ENCODE data around the gene POU3F2.

POU3F2 gene

DNA sequence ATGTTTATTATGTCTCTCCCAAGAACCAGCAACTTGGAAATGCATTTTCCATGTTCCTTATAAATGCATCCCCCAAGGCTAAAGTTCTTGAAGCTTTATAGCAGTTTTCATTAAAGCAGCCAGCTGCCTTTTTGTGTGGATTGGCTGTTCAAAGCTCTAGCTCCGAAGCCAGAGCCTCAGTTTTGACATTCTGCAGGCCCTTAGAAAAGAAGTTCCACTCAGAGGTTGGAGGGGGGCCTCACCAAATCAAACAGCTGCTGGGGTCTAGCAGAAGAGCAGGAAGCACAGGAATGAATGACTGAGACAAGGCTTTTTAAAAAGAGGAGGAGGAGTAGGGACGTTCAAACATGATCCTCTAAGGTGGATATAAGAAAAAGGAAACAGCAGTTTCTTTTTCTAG lies 4.2 kb upstream of the POU3F2 start:
- no peak for DNase-seq (ENCODE audit: low spot score)

DNA sequence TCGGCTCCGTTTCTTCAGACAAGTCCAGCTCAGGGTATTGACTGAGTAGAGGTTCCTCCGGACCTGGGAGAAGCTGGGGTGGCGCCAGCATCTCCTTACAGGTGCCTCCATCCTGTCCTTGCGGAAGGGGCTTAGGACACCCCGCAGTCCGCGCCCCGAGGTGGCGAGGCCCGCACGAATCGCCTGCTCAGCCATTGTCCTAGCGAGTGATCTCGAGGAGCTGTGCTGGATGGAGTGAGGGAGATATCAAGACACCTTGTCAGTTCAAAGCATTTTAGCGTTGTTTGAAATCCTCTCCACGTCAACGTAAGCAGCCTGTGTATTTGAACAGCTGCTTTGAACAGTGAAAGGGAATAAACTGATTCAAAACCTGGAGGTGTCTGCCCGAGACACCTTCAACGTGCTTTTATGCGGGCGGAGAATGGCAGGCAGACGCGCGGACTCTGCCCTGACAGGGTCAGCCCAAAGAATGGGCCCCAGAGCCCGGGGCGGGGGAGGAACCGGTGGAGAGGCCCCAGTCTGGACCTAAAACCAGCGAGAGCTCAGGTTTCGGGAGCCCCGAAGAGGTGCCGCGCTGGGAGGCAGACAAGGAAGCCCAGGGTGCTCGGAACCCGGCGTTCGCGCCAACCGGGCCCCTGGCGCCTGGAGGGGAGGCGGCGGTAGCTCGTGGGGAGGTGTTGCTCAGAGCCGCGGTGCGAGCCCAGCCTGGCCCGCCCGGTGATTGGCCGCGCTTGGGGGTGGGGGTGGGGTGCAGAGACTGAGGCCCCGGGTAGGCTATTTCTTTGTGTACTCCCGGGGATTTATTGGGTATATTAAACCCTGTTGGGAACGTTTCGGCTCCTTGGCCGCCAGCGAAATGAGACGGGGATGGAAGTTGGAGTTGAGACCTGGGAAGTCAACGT lies 3.1 kb upstream of the POU3F2 start:
- no peak for DNase-seq (ENCODE audit: low spot score)

DNA sequence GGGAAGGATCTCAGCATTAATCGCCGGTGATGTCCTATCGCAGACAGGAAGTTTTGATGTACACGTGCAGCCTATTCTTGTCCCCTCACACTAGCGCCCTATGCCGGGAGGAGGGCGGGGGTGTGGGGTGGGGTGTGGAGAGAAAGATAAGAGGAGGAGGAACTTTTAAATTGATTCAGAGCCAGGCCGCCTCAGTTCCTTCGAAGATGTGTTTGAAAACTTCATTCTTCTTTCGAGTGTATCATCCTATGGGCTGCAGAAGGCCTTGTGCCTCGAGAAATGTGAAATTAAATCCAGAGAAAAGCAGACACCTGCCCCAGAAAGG lies 2.5 kb upstream of the POU3F2 start:
- no peak for DNase-seq (ENCODE audit: low spot score)

DNA sequence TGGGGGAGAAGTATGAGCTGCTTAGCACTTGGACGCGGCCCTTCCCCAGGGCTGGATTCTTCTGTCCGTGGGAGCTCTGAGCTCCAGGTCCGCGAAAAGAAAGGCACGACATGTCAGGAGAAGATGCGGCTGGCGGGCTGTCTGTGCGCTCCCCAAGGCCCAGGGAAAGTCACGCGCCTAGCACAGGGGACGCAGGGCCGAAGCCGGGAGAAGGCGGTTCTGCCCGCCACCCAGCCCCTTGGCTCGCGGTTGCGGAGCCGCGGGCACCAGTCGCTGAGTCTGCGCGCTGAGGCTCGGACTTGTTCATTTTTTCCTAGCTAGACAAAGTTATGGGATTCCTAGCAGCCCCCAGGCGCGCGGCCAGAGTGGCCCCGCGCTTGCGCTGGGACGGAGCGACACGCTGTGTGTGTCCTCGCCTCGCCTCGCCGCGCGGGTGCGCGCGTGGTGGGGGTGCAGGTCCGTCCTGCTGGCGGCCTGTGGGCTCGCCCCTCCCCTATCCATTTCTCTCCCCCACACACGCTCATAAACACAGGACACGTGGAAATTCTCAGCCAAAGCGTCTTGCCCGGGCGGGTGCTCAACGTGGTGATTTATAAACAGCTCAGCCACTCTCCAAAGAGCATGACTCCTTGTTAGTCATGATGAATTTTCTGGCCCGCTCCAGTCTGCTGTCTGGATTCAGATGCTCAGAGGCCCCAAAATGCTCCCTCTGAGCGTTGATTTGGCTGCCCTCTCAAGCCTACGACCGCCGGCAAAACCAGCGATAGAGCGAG lies 1.9 kb upstream of the POU3F2 start:
- no peak for DNase-seq (ENCODE audit: low spot score)

DNA sequence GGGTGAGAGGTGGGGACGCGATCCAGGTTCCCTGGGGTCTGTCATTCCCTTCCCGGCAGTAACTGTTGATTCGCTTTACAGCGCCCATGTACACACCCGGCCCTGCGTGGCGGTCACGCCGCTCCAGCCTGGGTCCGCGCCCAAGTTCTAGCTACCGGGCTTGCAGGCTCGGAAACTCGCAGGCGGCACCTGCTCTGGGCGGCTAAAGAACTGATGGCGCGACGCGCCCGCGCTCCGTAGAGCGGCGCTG lies 1.4 kb upstream of the POU3F2 start:
- no peak for DNase-seq (ENCODE audit: low spot score)

DNA sequence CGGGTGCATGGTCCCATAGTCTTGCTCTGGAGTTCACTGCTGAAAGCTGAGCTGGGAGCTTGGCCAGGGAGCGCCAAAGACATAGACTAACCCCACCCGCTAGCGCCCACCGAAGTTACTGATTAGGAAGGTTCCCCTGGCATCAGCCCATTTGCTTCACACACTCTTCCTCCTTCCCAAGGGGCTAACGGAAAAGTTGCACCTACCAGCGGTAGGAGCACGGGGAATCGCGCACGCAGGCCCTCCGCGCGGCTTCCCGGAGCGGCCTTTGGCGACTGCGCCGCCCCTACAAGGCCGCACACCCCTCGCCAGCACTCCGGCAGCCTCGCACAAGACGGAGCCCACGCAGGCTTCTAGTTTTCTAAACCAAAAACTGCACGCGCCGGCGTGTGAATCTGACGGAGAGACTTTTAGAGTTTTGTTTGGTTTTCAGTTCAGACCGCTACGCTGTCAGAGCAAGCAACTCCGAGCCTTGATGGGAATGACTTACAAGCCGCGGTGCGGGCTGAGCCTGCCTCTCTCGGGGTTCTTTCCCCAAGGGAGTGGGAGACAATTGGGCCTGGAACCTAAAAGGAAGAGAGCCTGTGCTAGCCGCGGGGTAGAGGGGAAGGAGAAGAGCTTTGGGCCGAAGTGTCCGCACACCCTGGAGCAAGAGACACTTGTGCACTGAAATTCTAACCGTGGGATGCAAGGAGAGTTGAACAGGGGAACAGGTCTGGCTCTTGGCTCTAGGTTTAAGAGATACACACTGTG lies 891 bp upstream of the POU3F2 start:
- no peak for DNase-seq (ENCODE audit: low spot score)

DNA sequence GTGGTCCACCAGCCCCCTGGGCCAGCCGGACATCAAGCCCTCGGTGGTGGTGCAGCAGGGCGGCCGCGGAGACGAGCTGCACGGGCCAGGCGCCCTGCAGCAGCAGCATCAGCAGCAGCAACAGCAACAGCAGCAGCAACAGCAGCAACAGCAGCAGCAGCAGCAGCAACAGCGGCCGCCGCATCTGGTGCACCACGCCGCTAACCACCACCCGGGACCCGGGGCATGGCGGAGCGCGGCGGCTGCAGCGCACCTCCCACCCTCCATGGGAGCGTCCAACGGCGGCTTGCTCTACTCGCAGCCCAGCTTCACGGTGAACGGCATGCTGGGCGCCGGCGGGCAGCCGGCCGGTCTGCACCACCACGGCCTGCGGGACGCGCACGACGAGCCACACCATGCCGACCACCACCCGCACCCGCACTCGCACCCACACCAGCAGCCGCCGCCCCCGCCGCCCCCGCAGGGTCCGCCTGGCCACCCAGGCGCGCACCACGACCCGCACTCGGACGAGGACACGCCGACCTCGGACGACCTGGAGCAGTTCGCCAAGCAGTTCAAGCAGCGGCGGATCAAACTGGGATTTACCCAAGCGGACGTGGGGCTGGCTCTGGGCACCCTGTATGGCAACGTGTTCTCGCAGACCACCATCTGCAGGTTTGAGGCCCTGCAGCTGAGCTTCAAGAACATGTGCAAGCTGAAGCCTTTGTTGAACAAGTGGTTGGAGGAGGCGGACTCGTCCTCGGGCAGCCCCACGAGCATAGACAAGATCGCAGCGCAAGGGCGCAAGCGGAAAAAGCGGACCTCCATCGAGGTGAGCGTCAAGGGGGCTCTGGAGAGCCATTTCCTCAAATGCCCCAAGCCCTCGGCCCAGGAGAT lies 1.0 kb downstream of the POU3F2 start:
- no peak for DNase-seq (ENCODE audit: low spot score)

DNA sequence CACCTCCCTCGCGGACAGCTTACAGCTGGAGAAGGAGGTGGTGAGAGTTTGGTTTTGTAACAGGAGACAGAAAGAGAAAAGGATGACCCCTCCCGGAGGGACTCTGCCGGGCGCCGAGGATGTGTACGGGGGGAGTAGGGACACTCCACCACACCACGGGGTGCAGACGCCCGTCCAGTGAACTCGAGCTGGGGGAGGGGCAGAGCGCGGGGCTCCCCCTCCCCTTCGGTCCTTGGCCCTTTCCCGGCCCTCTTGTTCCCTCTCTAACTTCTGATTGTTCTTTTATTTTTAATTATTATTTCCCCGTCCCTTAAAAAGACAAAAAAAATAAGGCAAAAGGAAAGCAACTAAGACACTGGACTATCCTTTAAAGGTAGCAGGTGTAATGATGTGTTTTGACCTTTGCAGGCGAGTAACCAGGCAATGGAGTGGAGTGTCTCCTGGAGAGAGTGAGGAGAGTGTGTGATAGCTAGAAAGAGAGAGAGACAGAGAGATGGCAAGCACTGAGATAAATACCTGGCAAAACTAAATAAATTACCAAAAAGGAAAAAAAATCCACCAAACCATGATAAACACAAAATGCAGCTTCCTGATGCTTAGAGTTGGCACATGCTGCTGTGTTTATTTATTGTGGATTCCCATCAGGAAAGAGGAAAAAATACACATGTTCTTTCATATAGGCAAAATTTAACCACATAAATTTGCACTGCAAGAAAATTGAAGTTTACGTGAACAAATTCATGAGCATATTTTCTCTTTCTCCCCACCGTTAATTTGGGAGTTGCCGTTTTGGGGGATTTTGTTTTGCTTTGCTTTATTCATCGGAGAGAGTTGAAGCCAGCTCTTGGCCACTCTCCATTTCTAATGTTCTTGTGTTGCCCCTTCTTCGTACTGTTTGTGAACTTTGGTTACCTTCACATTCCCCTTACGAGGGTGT lies 1.9 kb downstream of the POU3F2 start:
- no peak for DNase-seq (ENCODE audit: low spot score)

DNA sequence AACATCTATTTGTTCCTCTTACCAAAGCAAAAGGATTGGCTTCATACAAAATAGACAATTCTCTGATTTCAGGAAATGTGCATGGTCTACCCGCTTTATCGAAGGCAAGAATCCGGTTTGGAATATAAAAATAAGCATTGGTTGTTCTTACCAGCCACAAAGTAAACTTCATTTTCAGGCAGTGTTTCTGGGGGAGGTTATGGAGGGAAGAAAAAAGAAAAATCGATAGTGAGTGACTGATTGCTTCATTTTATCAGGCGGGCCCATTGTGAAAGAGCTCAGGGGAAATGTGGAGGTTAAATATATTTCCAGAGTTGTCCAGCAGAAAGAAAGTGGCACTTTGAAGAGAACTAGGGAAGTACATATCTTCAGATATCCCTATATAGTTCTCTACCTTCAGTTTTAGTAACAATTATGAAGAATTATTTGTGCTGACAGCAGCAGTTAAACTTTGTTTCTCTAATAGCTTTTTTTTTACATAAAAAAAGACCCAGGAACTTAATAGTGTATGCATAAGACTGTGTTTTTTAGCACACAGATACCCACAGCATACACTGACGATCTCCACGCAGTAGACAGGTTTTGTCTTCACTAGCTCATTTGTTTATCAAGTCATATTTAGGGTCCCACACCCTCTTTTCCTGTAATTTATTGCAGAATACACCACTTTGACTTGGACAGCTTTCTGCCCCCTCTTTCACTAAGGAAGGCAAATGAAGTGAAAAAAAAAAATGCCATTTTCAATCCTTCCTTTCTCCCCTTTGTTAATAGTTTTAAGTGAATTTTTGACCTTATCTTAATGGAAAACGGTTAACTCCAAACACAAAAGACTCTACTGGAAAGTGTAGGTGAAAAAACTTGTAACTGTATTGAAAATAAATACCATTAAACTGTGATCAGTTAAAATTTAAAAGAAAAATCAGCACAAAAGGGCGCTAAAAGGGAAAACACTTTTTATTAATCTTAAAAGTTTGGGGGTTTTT lies 2.9 kb downstream of the POU3F2 start:
- no peak for DNase-seq (ENCODE audit: low spot score)

DNA sequence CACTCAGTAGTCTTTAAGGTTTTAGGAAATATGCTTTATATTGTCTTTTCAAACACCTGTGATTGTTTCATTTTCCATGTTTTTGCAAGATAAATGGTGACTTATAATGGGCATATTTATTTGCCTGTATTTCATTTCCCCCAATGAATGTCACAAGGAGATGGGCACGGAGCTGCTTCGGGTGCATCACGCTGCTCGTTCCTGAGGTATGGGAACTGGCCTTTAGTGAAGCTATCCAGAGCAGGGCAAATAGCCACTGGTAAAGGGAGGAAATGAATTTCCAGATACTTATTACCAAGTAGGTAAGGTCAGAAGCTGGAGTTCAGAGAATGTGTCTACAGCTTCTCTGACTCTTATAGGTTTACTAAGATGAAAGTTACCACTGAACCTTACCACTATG lies 3.7 kb downstream of the POU3F2 start:
- no peak for DNase-seq (ENCODE audit: low spot score)

DNA sequence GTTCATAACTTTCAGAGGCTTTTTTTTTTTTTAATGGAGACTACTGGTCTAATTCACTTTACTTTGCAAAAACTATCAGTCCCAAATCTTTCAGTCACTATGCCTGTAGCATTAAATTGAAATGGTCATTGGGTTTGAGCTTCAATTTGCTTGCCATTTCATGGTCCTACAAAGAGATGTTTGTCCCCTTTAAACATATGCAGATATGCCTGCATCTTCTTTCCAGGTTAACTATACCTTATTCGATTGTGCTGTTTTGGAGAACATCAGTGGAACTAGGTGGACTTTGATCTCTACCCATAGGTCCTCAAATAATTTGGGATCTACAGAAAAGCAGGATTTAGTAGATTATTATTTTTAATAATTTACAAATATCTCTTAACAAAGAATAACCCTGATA lies 4.6 kb downstream of the POU3F2 start:
- DNase-seq (ENCODE audit: low spot score), result no peak

DNA sequence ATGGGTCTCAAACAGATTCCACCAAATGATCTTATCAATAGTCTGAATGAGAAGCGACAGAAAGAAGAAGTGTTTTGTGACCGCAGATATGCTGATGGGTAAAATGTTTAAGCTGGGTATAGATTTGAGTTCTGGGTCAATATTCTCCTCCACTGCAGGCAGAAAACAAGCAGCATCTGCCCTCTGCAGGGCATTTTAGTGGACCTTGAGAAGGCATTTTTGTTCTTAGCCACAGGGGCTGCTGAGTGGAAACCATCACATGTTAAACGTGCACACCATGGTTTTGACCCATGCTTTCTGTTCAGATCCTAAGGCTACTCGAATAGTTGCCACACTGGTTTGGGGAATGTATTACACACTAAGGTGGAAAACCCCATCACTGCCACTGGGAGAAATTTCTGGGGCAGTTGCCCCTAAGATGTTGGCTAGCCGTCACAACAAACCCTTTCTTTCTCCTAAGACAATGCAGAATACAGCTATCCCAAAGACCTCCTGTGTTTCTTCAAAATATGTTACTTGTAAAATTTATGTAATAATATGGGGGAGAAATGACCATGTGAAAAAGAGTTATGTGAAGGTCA lies 5.5 kb downstream of the POU3F2 start:
- DNase-seq (ENCODE audit: low spot score), result no peak

DNA sequence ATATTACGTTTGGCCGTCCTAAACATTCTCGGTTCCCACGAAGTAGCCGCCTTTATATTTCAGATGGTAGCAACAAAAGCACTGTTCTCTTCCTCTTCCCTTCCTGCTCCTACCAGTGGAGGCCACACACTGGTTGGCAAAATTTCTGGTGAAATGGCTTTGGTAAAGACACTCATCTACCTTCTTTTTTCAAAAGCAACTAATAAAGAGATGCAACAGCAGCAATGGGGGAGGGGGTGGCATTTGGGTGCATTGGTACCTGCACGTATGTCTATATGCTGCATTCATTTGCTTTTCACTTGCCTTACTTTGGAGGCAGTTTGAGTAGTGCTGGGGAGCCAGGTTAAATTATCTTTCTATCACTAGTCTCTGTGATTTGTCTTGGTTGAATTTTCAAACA lies 6.0 kb downstream of the POU3F2 start:
- DNase-seq (ENCODE audit: low spot score), result no peak

DNA sequence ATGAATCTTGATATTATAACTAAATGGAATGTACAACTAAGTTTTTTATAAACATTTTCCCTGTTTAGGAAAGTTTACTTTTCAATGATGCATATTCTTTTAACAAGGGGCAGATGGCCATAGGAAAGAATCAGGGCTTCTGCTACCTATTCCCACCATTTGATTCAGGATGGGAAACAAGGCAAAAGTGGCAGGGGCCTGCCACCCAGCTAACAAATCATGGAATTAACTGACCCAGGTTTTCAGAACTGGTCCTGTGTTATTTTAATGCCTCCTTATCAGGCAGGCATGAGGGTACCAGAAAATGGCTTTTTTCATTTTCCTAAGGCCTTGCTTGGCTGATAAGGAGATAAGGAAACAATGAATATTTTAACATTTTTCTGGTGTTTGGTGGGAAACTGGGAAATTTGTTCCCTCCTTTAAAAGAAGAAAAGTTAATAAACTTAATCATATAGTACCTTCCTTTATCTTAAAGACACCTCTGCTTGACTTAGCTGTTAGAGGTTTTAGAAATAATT lies 6.7 kb downstream of the POU3F2 start:
- no peak for DNase-seq (ENCODE audit: low spot score)

DNA sequence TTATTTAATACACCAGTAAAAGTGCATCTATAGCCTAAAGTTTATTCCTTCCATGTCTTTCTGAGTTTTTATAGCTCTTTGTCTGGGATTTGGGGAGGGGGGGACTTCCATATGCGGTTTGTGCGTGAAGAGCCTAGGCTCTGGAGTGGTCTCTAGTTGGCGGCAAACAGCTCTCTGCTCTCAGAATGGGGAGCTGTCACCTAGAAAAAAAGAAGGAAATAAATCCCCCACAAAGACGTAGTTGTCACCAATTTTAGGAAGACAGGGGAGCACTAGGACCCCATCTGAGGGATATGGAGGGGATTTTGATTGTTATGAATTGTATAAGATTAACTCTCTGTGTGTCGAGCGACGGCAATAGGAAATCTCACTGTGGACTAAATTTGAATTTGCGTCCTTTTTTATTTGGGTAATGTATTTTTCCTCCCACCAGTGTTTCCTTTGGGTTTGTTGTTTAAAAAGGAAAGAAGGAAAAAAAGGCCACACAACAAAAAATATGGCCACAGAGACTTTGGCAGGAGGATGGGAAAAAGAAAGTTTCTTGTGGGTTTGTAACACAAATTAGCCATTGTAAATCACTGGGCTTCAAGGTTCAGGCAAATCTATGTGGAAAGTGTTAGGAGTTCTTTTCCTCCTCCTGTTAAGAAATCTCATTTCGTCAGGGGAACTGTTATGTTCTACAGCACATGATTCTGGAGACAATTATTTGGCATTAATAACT lies 7.4 kb downstream of the POU3F2 start:
- DNase-seq (ENCODE audit: low spot score), result no peak

DNA sequence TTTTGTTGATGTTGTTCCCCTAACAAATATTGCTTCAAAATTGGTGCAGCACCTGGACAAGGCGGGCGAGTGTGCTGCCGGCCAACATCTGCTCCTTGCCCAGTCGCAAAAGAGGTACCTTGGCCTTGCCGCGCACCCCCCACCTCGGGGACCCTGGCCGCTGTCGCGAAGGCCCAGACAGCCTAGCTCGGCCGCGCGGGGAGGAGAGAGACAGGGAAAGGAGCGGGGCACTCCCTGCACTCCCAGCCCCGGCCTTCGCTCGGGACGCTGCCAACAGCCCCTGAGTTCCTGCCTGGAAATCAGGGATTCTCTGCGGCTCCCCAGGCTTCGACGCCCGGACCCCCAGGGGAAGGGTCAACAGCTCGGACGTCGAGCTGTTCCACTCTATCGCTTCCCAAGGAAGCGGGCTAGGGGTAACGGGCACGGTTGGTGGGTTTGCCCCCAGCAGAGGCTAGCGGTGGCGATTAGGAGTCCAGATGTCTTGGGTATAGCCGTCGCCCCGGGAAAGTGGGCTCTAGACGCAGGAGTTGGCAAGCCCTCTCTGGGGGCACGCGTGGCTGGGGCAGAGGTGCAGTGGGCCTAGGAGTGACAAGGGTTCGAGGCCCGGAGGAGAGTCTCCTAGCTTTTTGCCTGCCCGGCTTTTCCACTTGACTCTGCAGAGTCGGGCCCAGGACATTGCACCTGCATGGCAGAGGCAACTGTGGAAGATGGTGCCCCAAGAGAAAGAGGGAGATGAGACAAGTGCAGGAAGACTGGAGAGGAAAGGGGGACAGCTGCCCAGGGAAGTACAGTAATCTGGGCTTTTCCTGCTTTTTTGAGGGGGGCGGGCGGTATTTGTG lies 8.2 kb downstream of the POU3F2 start:
- no peak for DNase-seq (ENCODE audit: low spot score)

All from cerebellar cortex (tissue), 1 donor.